ENCODE measurements around the gene ALPK3. TPM values are rescaled to one million over a fixed set of nuclear protein-coding genes. Genes with fewer than 3 reads are reported as not detected.

ALPK3 gene
- total RNA-seq, 1 experiment from 2014 or later, result 17.7 TPM

DNA sequence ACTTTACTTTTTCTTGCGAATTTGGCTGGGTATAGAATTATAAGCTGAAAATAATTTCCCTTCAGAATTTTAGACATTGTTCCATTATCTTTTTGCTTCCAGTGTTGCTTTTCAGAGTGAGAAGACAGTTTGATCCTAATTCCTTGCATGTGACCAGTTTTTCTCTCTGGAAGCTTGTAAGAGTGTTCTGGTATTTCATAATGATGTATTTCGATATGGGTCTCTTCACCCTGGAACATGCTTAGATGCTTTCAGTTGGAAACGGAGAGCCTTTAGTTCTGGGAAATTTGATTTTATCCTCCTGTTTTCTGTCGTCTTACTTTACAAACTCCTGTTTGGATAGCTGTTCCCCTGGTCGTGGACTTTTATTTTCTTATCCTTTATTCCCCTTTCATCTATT is 13.9 kb downstream of the ALPK3 start:
- no peak overlapping the region for H2BK15ac ChIP-seq (ENCODE audit: low read depth, low read length)
- H3K4me1 ChIP-seq (ENCODE audit: insufficient read depth, low read length), result no peaks in the 10 kb centered on the region
- H2BK12ac ChIP-seq (ENCODE audit: insufficient read length, low read depth, low read length), result no peak overlapping the region
- no peak overlapping the region for H2BK5ac ChIP-seq (ENCODE audit: insufficient read length, low read length)
- peaks cover 0 to 33% (median 5%) of the 10 kb centered on the region in 3 experiments; a peak in 4 of 7 replicates for H3K36me3 Mint-ChIP-seq (ENCODE audit: insufficient read depth in 1 of 3, low read depth in 3 of 3)
- no peak overlapping the region for H3K18ac ChIP-seq (ENCODE audit: insufficient read length, low read depth, low read length)
- H3K14ac ChIP-seq (ENCODE audit: insufficient read depth, low read length), result no peak overlapping the region
- no peaks in the 10 kb centered on the region for H3K79me1 ChIP-seq (ENCODE audit: insufficient read depth, low read depth, low read length, poor library complexity, severe bottlenecking)
- H4K20me1 ChIP-seq (ENCODE audit: control insufficient read depth, insufficient read depth, insufficient read length), result no peaks in the 10 kb centered on the region
- H3K23me2 ChIP-seq (ENCODE audit: insufficient read length, low read depth, low read length, poor library complexity, severe bottlenecking), result no peaks in the 10 kb centered on the region
- H2BK20ac ChIP-seq (ENCODE audit: low read depth, low read length, poor library complexity, severe bottlenecking), result no peak overlapping the region
- no peak overlapping the region for H3K4me3 Mint-ChIP-seq
- no peaks in the 10 kb centered on the region for H3K27me3 ChIP-seq (ENCODE audit: insufficient read depth, low read length)
- no peak overlapping the region for H4K5ac ChIP-seq (ENCODE audit: insufficient read length, low read depth, low read length)
- no peak for DNase-seq
- H3K27me3 Mint-ChIP-seq (ENCODE audit: low read depth), result no peaks in the 10 kb centered on the region
- H3K4me2 ChIP-seq (ENCODE audit: insufficient read depth, insufficient read length, low read length), result no peak overlapping the region
- H3K56ac ChIP-seq (ENCODE audit: insufficient read length, low read depth, low read length), result no peak overlapping the region
- H3K4ac ChIP-seq (ENCODE audit: low read depth, low read length), result no peak overlapping the region
- no peaks in the 10 kb centered on the region for H3K9me3 ChIP-seq (ENCODE audit: control insufficient read depth, low read depth, low read length)
- no peak overlapping the region for H3K27ac ChIP-seq (ENCODE audit: insufficient read length, low read depth, low read length)
- no peak overlapping the region for H2BK120ac ChIP-seq (ENCODE audit: low read depth, low read length, poor library complexity, severe bottlenecking)
- no peak overlapping the region for H3T11ph ChIP-seq (ENCODE audit: low read length)
- no peak overlapping the region for H4K8ac ChIP-seq (replicated peaks; ENCODE audit: insufficient read length, low read depth, low read length)
- H3K9me3 Mint-ChIP-seq, result no peaks in the 10 kb centered on the region
- no peak overlapping the region for H3K23ac ChIP-seq (ENCODE audit: insufficient read length, low read depth, low read length)
- no peak overlapping the region for H3K27ac Mint-ChIP-seq
- H2AFZ ChIP-seq (ENCODE audit: low read length), result no peak overlapping the region
- no CpG with 5 or more reads among the region's 5 CpGs for WGBS (ENCODE audit: extremely low coverage, insufficient read length, low lambda C conversion rate)
- no peak overlapping the region for H4K91ac ChIP-seq (ENCODE audit: insufficient read length, low read depth, low read length)
- peaks cover 12 to 13% of the 10 kb centered on the region in 2 experiments for H3K4me1 Mint-ChIP-seq
- no peaks in the 10 kb centered on the region for H3K79me2 ChIP-seq (ENCODE audit: insufficient read depth, low read length)
- no peak overlapping the region for H3K9ac ChIP-seq (ENCODE audit: extremely low read depth, insufficient read length, low read length)
- TF ChIP-seq, protein P1, sequence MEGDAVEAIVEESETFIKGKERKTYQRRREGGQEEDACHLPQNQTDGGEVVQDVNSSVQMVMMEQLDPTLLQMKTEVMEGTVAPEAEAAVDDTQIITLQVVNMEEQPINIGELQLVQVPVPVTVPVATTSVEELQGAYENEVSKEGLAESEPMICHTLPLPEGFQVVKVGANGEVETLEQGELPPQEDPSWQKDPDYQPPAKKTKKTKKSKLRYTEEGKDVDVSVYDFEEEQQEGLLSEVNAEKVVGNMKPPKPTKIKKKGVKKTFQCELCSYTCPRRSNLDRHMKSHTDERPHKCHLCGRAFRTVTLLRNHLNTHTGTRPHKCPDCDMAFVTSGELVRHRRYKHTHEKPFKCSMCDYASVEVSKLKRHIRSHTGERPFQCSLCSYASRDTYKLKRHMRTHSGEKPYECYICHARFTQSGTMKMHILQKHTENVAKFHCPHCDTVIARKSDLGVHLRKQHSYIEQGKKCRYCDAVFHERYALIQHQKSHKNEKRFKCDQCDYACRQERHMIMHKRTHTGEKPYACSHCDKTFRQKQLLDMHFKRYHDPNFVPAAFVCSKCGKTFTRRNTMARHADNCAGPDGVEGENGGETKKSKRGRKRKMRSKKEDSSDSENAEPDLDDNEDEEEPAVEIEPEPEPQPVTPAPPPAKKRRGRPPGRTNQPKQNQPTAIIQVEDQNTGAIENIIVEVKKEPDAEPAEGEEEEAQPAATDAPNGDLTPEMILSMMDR (conservative IDR thresholded peaks at IDR 0.05), result no peak
- no peak overlapping the region for H2AK5ac ChIP-seq (ENCODE audit: insufficient read length, low read length)

Measured in H9 (cell line).